ENCODE results near the gene CUL1.

The CUL1 gene

DNA sequence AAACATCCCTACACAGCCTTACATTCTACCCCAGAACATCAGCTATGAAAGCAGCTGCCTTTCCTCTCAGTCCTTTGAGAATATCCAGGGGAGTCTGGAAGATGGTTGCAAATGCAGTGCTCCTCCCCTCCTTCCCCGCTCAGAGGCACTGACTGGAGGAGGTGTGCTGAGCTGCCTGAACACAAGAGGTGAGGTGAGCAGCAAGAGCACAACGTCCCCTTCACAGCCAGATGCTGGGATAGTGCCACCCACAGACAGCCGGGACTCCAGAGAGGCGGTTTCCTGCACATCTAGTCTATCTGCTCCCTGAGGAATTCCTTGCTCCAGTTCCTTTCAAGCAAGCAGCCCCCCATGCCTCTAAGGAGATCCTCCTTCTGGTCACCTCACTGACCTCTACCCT is 111.2 kb downstream of the CUL1 start:
- Histone ChIP-seq H3K36me3 (replicated peaks) (no peaks in the 10 kb centered on the region), H3K27ac (no peak overlapping the region), H3K4me3 (ENCODE audit: low read depth, low read length) (no peak overlapping the region), H3K27me3 (replicated peaks) (no peaks in the 10 kb centered on the region)
- TF ChIP-seq, protein P1, sequence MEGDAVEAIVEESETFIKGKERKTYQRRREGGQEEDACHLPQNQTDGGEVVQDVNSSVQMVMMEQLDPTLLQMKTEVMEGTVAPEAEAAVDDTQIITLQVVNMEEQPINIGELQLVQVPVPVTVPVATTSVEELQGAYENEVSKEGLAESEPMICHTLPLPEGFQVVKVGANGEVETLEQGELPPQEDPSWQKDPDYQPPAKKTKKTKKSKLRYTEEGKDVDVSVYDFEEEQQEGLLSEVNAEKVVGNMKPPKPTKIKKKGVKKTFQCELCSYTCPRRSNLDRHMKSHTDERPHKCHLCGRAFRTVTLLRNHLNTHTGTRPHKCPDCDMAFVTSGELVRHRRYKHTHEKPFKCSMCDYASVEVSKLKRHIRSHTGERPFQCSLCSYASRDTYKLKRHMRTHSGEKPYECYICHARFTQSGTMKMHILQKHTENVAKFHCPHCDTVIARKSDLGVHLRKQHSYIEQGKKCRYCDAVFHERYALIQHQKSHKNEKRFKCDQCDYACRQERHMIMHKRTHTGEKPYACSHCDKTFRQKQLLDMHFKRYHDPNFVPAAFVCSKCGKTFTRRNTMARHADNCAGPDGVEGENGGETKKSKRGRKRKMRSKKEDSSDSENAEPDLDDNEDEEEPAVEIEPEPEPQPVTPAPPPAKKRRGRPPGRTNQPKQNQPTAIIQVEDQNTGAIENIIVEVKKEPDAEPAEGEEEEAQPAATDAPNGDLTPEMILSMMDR (IDR thresholded peaks at IDR 0.05; ENCODE audit: low read depth, low read length, missing control alignments), result no peak
- in situ Hi-C loops (cut with HindIII; ENCODE audit: low pct_ligation_motif_present, low sequenced_read_pairs), result no loop called here
- DNase-seq, result no peak

DNA sequence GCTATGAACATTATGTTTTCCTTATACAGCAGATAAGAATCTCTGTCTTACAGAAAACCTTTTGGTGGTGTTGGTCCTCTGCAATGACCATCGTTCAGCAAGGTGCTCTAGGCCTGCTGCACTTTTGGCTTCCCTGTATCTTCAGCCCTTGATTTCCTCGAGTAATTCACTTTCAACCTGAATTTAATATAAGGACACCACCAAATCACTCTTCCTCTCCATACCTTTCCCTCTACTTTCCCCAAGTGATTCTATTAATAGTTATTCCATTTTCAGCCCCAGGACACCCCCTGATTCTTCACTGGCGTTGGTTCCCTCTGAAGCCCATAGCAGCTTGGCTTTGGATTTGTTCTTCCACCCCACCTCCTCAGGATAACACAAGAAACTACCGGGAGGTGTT is 113.2 kb downstream of the CUL1 start:
- in situ Hi-C loops (cut with HindIII; ENCODE audit: low pct_ligation_motif_present, low sequenced_read_pairs), result no loop called here
- no peaks in the 10 kb centered on the region for H3K27me3 ChIP-seq (replicated peaks)
- H3K36me3 ChIP-seq (replicated peaks), result no peaks in the 10 kb centered on the region
- TF ChIP-seq, protein P1 (IDR thresholded peaks at IDR 0.05; ENCODE audit: low read depth, low read length, missing control alignments), result no peak
- H3K4me3 ChIP-seq (ENCODE audit: low read depth, low read length), result no peak overlapping the region
- H3K27ac ChIP-seq, result no peak overlapping the region
- no peak for DNase-seq

DNA sequence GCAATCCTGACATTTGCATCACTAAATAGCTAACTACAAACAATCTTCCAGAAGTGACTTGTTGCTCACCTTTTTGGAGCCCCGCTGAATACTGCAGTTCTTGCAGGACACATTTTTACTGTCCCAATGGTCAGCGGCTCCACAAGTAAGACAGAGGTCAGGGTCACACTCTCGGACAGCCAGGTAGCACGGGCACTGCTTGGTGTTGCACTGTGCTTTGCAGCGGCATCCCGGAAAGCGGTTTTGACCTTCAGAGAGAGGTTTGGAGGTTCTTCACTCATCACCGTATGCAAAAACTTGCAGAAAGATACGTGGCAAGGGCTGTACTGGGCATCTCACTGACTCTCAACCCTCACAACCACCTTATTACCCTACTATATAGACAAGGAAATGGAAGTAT is 115.2 kb downstream of the CUL1 start:
- DNase-seq, result no peak
- Histone ChIP-seq H3K27me3 (replicated peaks) (no peaks in the 10 kb centered on the region), H3K27ac (no peak overlapping the region), H3K4me3 (ENCODE audit: low read depth, low read length) (no peak overlapping the region), H3K36me3 (replicated peaks) (no peaks in the 10 kb centered on the region)
- TF ChIP-seq, protein P1 (IDR thresholded peaks at IDR 0.05; ENCODE audit: low read depth, low read length, missing control alignments), result no peak
- in situ Hi-C loops (cut with HindIII; ENCODE audit: low pct_ligation_motif_present, low sequenced_read_pairs), result no loop called here

DNA sequence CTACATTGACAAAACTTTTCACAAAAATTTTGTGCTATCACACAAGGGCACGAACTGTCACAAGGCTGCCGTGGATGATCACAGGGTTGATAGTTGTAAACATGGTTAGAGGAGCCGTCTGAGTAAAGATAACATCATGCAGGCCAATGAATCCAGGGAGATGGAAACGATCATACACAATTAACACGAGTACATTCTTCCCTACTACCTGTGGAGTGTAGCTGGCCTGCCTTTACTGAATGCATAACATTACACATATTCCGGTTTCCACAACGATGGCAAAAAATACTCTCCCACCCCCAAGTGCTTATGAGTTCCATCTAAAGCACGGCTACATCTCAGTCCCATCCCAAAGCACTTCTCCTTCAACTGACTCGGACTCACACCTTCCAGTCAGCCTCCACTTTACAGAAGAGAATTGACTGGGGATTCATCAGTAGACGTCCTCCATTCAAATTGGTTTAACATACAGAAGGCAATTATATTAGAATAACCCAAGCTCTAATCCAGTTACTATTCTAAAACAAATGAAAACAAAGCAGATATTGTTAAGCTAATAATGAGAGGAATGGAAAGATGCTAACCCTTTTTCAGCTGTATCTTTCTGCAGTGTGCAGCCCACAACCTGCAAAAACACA is 116.3 kb downstream of the CUL1 start:
- Histone ChIP-seq H3K4me3 (ENCODE audit: low read depth, low read length) (no peak overlapping the region), H3K36me3 (replicated peaks) (no peaks in the 10 kb centered on the region), H3K27me3 (replicated peaks) (no peaks in the 10 kb centered on the region), H3K27ac (no peak overlapping the region)
- in situ Hi-C loops (cut with HindIII; ENCODE audit: low pct_ligation_motif_present, low sequenced_read_pairs), result no loop called here
- TF ChIP-seq, protein P1 (IDR thresholded peaks at IDR 0.05; ENCODE audit: low read depth, low read length, missing control alignments), result no peak
- no peak for DNase-seq

DNA sequence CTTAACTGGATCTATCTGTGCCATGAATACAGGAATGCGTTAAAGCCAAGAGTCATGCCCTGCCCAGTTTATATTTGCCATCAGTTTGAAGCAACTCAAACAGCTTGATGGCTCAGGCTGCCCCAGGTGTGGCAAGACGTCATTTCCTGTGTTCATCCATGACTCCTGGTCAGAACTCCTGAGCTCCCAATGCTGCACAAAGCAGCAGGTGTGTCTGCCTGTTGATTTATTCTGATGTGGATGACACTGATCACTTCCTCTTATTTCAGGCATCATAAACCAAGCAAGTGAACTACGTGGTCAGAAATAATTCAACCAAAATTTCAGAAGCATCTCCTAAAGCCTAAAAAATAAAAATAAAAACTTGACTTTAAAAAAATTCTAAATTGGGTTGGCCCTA is 116.9 kb downstream of the CUL1 start:
- no peaks in the 10 kb centered on the region for H3K36me3 ChIP-seq (replicated peaks)
- TF ChIP-seq, protein P1 (IDR thresholded peaks at IDR 0.05; ENCODE audit: low read depth, low read length, missing control alignments), result no peak

More for the DNA sequence above, 116.9 kb downstream of the CUL1 start:
- H3K27ac ChIP-seq, result no peak overlapping the region
- in situ Hi-C loops (cut with HindIII; ENCODE audit: low pct_ligation_motif_present, low sequenced_read_pairs), result no loop called here
- H3K27me3 ChIP-seq (replicated peaks), result no peaks in the 10 kb centered on the region
- H3K4me3 ChIP-seq (ENCODE audit: low read depth, low read length), result no peak overlapping the region
- no peak for DNase-seq
